ENCODE measurements around the gene YARS1. TPM values are rescaled to one million over a fixed set of nuclear protein-coding genes. Genes with fewer than 3 reads are reported as not detected.

YARS1 gene
- total and polyA plus RNA-seq, 2 experiments from 2014 or later: 134 to 182 TPM

DNA sequence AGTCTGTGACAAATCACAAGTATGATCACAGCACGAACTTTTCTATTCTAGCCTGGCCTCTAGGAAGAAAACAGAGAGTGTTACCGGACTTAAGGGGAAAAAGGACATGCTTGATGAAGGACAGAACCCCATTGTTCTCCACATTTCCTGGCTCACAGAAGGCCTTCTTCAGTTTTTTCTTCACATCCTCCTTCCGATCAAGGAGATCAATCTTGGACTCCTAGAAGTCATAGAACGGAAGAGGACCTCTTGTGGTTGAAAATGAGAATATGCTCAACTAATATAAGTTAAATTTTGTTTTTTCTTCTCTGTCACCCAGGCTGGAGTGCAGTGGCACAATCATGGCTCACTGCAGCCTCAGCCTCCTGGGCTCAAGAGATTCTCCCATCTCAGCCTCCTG lies 30.3 kb downstream of the YARS1 start:
- no peaks in the 10 kb centered on the region for H3K9me3 Mint-ChIP-seq
- H3K36me3 Mint-ChIP-seq (ENCODE audit: low read depth): peaks cover 94% of the 10 kb centered on the region
- Histone ChIP-seq H3K9me2 (ENCODE audit: insufficient read depth) (no peaks in the 10 kb centered on the region), H3K4me2 (no peak overlapping the region), H3K4me1 (ENCODE audit: insufficient read depth) (no peaks in the 10 kb centered on the region), H3K4me3 (no peak overlapping the region), H2AFZ (no peak overlapping the region), H3K36me3 (ENCODE audit: insufficient read depth) (peaks cover 88% of the 10 kb centered on the region), H3K27me3 (ENCODE audit: insufficient read depth) (no peaks in the 10 kb centered on the region), H3K79me2 (replicated peaks; ENCODE audit: insufficient read depth) (peaks cover 7% of the 10 kb centered on the region; the same call in 1 of the 2 replicates), H3F3A (replicated peaks; ENCODE audit: low read depth) (peaks cover 20% of the 10 kb centered on the region), H3K27ac (ENCODE audit: low read depth) (no peak overlapping the region), H4K20me1 (replicated peaks; ENCODE audit: insufficient read depth) (peaks cover 45% of the 10 kb centered on the region)
- TF ChIP-seq, protein P1, sequence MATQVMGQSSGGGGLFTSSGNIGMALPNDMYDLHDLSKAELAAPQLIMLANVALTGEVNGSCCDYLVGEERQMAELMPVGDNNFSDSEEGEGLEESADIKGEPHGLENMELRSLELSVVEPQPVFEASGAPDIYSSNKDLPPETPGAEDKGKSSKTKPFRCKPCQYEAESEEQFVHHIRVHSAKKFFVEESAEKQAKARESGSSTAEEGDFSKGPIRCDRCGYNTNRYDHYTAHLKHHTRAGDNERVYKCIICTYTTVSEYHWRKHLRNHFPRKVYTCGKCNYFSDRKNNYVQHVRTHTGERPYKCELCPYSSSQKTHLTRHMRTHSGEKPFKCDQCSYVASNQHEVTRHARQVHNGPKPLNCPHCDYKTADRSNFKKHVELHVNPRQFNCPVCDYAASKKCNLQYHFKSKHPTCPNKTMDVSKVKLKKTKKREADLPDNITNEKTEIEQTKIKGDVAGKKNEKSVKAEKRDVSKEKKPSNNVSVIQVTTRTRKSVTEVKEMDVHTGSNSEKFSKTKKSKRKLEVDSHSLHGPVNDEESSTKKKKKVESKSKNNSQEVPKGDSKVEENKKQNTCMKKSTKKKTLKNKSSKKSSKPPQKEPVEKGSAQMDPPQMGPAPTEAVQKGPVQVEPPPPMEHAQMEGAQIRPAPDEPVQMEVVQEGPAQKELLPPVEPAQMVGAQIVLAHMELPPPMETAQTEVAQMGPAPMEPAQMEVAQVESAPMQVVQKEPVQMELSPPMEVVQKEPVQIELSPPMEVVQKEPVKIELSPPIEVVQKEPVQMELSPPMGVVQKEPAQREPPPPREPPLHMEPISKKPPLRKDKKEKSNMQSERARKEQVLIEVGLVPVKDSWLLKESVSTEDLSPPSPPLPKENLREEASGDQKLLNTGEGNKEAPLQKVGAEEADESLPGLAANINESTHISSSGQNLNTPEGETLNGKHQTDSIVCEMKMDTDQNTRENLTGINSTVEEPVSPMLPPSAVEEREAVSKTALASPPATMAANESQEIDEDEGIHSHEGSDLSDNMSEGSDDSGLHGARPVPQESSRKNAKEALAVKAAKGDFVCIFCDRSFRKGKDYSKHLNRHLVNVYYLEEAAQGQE (IDR thresholded peaks at IDR 0.05; ENCODE audit: unreplicated experiment): no peak
- no peak for TF ChIP-seq ZNF331 (CRISPR knock-in tag; IDR thresholded peaks at IDR 0.05; ENCODE audit: low read depth)
- no peak for TF ChIP-seq ZNF114 (CRISPR knock-in tag; IDR thresholded peaks at IDR 0.05)
- TF ChIP-seq, protein P2, sequence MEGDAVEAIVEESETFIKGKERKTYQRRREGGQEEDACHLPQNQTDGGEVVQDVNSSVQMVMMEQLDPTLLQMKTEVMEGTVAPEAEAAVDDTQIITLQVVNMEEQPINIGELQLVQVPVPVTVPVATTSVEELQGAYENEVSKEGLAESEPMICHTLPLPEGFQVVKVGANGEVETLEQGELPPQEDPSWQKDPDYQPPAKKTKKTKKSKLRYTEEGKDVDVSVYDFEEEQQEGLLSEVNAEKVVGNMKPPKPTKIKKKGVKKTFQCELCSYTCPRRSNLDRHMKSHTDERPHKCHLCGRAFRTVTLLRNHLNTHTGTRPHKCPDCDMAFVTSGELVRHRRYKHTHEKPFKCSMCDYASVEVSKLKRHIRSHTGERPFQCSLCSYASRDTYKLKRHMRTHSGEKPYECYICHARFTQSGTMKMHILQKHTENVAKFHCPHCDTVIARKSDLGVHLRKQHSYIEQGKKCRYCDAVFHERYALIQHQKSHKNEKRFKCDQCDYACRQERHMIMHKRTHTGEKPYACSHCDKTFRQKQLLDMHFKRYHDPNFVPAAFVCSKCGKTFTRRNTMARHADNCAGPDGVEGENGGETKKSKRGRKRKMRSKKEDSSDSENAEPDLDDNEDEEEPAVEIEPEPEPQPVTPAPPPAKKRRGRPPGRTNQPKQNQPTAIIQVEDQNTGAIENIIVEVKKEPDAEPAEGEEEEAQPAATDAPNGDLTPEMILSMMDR (conservative IDR thresholded peaks at IDR 0.05; ENCODE audit: low read depth in 2 of 2): peak in 1 of 2 experiments; percentile 36; a peak in 2 of 4 replicates
- no peak for TF ChIP-seq STAT1 (IDR thresholded peaks at IDR 0.05; ENCODE audit: unreplicated experiment)
- no peak for TF ChIP-seq EZH2phosphoT487 (IDR thresholded peaks at IDR 0.05; ENCODE audit: unreplicated experiment)
- ATAC-seq (no peak), DNase-seq (ENCODE audit: low spot score) (no peak)
- H3K4me3 Mint-ChIP-seq: no peak overlapping the region
- no peak overlapping the region for H3K27ac Mint-ChIP-seq
- peaks cover 1% of the 10 kb centered on the region for H3K27me3 Mint-ChIP-seq (ENCODE audit: insufficient read depth, low read depth, poor library complexity)
- H3K4me1 Mint-ChIP-seq: no peaks in the 10 kb centered on the region

DNA sequence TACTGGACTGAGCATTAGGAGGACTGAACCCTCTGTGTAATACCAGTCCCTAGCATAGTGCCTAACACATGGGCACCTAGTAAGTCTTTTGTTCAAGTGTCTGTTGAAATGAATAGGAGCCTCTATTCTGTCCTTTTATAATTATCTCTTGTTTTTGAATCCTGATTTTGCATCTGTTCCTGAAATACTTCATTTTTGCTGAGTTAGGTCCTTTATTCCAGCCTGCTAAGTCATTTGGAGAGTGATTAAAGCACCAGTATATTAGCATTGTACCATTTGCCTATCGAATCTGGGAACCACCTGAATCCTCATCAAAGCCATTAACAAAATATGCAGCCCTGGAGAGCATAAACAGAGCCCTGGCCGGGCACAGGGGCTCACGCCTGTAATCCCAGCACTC lies 32.3 kb downstream of the YARS1 start:
- Mint-ChIP-seq H3K27ac (no peak overlapping the region; the same call in 1 of the 2 replicates), H3K36me3 (ENCODE audit: low read depth) (peaks cover 96% of the 10 kb centered on the region), H3K9me3 (no peaks in the 10 kb centered on the region), H3K27me3 (ENCODE audit: insufficient read depth, low read depth, poor library complexity) (peaks cover 3% of the 10 kb centered on the region), H3K4me1 (no peaks in the 10 kb centered on the region), H3K4me3 (no peak overlapping the region)
- H3K36me3 ChIP-seq (ENCODE audit: insufficient read depth): peaks cover 95% of the 10 kb centered on the region
- H3K4me2 ChIP-seq: no peak overlapping the region
- DNase-seq (ENCODE audit: low spot score) (no peak), ATAC-seq (no peak)
- H3K4me3 ChIP-seq: no peak overlapping the region
- H4K20me1 ChIP-seq (replicated peaks; ENCODE audit: insufficient read depth): peaks cover 43% of the 10 kb centered on the region
- peaks cover 7% of the 10 kb centered on the region; the same call in 1 of the 2 replicates for H3K79me2 ChIP-seq (replicated peaks; ENCODE audit: insufficient read depth)
- H3K9me2 ChIP-seq (ENCODE audit: insufficient read depth): no peaks in the 10 kb centered on the region
- no peaks in the 10 kb centered on the region for H3K4me1 ChIP-seq (ENCODE audit: insufficient read depth)
- no peak overlapping the region for H2AFZ ChIP-seq
- peaks cover 37% of the 10 kb centered on the region for H3F3A ChIP-seq (replicated peaks; ENCODE audit: low read depth)
- H3K27me3 ChIP-seq (ENCODE audit: insufficient read depth): no peaks in the 10 kb centered on the region
- no peak overlapping the region for H3K27ac ChIP-seq (ENCODE audit: low read depth)
- no peak for TF ChIP-seq STAT1 (IDR thresholded peaks at IDR 0.05; ENCODE audit: unreplicated experiment)
- TF ChIP-seq, protein P3, sequence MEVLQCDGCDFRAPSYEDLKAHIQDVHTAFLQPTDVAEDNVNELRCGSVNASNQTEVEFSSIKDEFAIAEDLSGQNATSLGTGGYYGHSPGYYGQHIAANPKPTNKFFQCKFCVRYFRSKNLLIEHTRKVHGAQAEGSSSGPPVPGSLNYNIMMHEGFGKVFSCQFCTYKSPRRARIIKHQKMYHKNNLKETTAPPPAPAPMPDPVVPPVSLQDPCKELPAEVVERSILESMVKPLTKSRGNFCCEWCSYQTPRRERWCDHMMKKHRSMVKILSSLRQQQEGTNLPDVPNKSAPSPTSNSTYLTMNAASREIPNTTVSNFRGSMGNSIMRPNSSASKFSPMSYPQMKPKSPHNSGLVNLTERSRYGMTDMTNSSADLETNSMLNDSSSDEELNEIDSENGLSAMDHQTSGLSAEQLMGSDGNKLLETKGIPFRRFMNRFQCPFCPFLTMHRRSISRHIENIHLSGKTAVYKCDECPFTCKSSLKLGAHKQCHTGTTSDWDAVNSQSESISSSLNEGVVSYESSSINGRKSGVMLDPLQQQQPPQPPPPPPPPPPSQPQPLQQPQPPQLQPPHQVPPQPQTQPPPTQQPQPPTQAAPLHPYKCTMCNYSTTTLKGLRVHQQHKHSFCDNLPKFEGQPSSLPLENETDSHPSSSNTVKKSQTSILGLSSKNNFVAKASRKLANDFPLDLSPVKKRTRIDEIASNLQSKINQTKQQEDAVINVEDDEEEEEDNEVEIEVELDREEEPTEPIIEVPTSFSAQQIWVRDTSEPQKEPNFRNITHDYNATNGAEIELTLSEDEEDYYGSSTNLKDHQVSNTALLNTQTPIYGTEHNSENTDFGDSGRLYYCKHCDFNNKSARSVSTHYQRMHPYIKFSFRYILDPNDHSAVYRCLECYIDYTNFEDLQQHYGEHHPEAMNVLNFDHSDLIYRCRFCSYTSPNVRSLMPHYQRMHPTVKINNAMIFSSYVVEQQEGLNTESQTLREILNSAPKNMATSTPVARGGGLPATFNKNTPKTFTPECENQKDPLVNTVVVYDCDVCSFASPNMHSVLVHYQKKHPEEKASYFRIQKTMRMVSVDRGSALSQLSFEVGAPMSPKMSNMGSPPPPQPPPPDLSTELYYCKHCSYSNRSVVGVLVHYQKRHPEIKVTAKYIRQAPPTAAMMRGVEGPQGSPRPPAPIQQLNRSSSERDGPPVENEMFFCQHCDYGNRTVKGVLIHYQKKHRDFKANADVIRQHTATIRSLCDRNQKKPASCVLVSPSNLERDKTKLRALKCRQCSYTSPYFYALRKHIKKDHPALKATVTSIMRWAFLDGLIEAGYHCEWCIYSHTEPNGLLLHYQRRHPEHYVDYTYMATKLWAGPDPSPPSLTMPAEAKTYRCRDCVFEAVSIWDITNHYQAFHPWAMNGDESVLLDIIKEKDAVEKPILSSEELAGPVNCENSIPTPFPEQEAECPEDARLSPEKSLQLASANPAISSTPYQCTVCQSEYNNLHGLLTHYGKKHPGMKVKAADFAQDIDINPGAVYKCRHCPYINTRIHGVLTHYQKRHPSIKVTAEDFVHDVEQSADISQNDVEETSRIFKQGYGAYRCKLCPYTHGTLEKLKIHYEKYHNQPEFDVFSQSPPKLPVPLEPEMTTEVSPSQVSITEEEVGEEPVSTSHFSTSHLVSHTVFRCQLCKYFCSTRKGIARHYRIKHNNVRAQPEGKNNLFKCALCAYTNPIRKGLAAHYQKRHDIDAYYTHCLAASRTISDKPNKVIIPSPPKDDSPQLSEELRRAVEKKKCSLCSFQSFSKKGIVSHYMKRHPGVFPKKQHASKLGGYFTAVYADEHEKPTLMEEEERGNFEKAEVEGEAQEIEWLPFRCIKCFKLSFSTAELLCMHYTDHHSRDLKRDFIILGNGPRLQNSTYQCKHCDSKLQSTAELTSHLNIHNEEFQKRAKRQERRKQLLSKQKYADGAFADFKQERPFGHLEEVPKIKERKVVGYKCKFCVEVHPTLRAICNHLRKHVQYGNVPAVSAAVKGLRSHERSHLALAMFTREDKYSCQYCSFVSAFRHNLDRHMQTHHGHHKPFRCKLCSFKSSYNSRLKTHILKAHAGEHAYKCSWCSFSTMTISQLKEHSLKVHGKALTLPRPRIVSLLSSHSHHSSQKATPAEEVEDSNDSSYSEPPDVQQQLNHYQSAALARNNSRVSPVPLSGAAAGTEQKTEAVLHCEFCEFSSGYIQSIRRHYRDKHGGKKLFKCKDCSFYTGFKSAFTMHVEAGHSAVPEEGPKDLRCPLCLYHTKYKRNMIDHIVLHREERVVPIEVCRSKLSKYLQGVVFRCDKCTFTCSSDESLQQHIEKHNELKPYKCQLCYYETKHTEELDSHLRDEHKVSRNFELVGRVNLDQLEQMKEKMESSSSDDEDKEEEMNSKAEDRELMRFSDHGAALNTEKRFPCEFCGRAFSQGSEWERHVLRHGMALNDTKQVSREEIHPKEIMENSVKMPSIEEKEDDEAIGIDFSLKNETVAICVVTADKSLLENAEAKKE (CRISPR knock-in tag; IDR thresholded peaks at IDR 0.05): no peak
- TF ChIP-seq ZNF114 (CRISPR knock-in tag; IDR thresholded peaks at IDR 0.05): no peak
- no peak for TF ChIP-seq NANOG (IDR thresholded peaks at IDR 0.05; ENCODE audit: borderline replicate concordance)
- TF ChIP-seq, protein P4, sequence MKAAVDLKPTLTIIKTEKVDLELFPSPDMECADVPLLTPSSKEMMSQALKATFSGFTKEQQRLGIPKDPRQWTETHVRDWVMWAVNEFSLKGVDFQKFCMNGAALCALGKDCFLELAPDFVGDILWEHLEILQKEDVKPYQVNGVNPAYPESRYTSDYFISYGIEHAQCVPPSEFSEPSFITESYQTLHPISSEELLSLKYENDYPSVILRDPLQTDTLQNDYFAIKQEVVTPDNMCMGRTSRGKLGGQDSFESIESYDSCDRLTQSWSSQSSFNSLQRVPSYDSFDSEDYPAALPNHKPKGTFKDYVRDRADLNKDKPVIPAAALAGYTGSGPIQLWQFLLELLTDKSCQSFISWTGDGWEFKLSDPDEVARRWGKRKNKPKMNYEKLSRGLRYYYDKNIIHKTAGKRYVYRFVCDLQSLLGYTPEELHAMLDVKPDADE (IDR thresholded peaks at IDR 0.05): no peak
